ENCODE measurements around the gene FIS1. TPM values are rescaled to one million over a fixed set of nuclear protein-coding genes. Genes with fewer than 3 reads are reported as not detected.

FIS1 gene
- total and polyA plus RNA-seq, 2 experiments from 2014 or later: 283 to 333 TPM

GRCh38 chr7:101235522-101235921 is 9.4 kb downstream of the FIS1 start:
- Histone ChIP-seq H3K36me3 (peaks cover 8% of the 10 kb centered on the region), H3K4me1 (ENCODE audit: low read depth) (peaks cover 8% of the 10 kb centered on the region), H3K27ac (no peak overlapping the region), H3K27me3 (no peaks in the 10 kb centered on the region), H3K9me3 (ENCODE audit: low read depth) (no peaks in the 10 kb centered on the region), H3K4me3 (no peak overlapping the region)
- DNase-seq (ENCODE audit: low read depth in 1 of 2, low spot score in 1 of 2): no peak
- no peak for TF ChIP-seq CTCF (IDR thresholded peaks at IDR 0.05; ENCODE audit: low read depth, low read length)

GRCh38 chr7:101235050-101235449 is 9.8 kb downstream of the FIS1 start:
- Histone ChIP-seq H3K4me1 (ENCODE audit: low read depth) (peaks cover 8% of the 10 kb centered on the region), H3K4me3 (no peak overlapping the region), H3K36me3 (peaks cover 7% of the 10 kb centered on the region), H3K9me3 (ENCODE audit: low read depth) (no peaks in the 10 kb centered on the region), H3K27ac (no peak overlapping the region), H3K27me3 (no peaks in the 10 kb centered on the region)
- no peak for DNase-seq (ENCODE audit: low read depth in 1 of 2, low spot score in 1 of 2)
- TF ChIP-seq CTCF (IDR thresholded peaks at IDR 0.05; ENCODE audit: low read depth, low read length): peak; percentile 38

- Histone ChIP-seq H3K4me1 (ENCODE audit: low read depth) (peaks cover 8% of the 10 kb centered on the region), H3K27ac (no peak overlapping the region), H3K36me3 (peaks cover 3% of the 10 kb centered on the region), H3K27me3 (no peaks in the 10 kb centered on the region), H3K9me3 (ENCODE audit: low read depth) (no peaks in the 10 kb centered on the region), H3K4me3 (no peak overlapping the region)
- no peak for DNase-seq (ENCODE audit: low read depth in 1 of 2, low spot score in 1 of 2)
- no peak for TF ChIP-seq CTCF (IDR thresholded peaks at IDR 0.05; ENCODE audit: low read depth, low read length)
Measured at GRCh38 chr7:101234636-101235035, 10.2 kb downstream of the FIS1 start.

- no peak overlapping the region for H3K4me3 ChIP-seq
- peaks cover 8% of the 10 kb centered on the region for H3K4me1 ChIP-seq (ENCODE audit: low read depth)
- no peaks in the 10 kb centered on the region for H3K36me3 ChIP-seq
- no peak overlapping the region for H3K27ac ChIP-seq
- no peaks in the 10 kb centered on the region for H3K9me3 ChIP-seq (ENCODE audit: low read depth)
- no peak for DNase-seq (ENCODE audit: low read depth in 1 of 2, low spot score in 1 of 2)
- TF ChIP-seq CTCF (IDR thresholded peaks at IDR 0.05; ENCODE audit: low read depth, low read length): no peak
- H3K27me3 ChIP-seq: no peaks in the 10 kb centered on the region
Measured at GRCh38 chr7:101233907-101234547, 10.9 kb downstream of the FIS1 start.

- peak in 1 of 2 donors; percentile 51 for DNase-seq (ENCODE audit: low read depth in 1 of 2, low spot score in 1 of 2)
- H3K9me3 ChIP-seq (ENCODE audit: low read depth): no peaks in the 10 kb centered on the region
- no peak for TF ChIP-seq CTCF (IDR thresholded peaks at IDR 0.05; ENCODE audit: low read depth, low read length)
- H3K27ac ChIP-seq: no peak overlapping the region
- no peaks in the 10 kb centered on the region for H3K27me3 ChIP-seq
- peaks cover 8% of the 10 kb centered on the region for H3K4me1 ChIP-seq (ENCODE audit: low read depth)
- peak overlapping the region; percentile 26 for H3K4me3 ChIP-seq
- no peaks in the 10 kb centered on the region for H3K36me3 ChIP-seq
Measured at GRCh38 chr7:101232141-101232850, 12.6 kb downstream of the FIS1 start.

Data from cardiac muscle cell (in vitro differentiated cells and primary cell).